Measurements from ENCODE around the gene AP5M1.
"Not testable (repeated sequence)": the region's sequence is repeated elsewhere in the genome, so short reads cannot be mapped to it uniquely, and the experiment has no call there.

Gene AP5M1, protein sequence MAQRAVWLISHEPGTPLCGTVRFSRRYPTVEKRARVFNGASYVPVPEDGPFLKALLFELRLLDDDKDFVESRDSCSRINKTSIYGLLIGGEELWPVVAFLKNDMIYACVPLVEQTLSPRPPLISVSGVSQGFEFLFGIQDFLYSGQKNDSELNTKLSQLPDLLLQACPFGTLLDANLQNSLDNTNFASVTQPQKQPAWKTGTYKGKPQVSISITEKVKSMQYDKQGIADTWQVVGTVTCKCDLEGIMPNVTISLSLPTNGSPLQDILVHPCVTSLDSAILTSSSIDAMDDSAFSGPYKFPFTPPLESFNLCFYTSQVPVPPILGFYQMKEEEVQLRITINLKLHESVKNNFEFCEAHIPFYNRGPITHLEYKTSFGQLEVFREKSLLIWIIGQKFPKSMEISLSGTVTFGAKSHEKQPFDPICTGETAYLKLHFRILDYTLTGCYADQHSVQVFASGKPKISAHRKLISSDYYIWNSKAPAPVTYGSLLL

DNA sequence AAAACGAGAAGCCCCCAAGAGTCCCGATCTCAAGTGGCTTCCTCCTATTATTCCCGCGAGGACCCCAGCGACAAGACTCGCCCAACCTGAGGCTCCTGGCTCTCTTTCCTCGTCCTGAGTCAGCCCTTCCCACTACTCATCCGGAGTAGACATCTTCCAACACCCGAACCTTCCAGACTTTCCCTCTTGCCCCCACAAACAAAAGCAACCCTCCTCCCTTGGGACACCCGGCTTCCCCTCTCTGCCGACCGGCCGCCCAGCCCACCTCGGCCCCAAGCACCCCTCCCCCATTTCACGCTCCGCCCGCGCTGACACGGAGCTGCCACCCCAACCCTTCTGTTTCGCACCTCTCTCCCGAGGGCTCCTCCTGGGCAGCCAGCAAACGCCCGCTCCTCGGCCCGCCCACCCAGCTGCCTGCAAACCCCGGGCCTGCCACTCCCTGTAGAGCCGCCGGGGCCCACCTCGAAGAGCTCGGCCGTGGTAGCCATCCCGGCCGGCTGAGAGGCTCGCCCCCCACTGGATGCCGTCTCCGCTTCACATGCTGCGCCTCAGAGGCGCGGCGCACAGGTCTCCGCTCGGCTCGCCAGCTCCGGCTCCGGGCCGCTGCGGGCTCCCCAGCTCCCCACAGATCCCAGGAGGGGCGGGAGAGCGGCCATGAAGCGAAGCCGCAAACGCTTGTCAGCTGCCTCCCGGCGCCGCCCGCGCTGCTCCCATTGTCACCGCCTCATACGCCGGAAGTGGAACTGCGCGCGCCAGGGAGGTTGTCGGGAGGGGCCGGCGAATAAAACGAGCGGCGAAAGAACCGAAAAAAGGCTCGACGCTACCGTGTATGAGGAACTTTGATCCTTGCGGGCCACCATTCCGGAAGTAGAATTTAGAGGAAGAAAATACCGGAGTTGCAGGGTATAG, at the start of gene AP5M1, which contains the start of gene EXOC5:
Gene AP5M1, plus strand, starts transcription at position 811 of the 909 bp plus-strand sequence. CDS start 344 bp downstream, outside the sequence.
Gene EXOC5, minus strand, starts transcription at position 745 of the 909 bp plus-strand sequence. Its CDS starts 257 bp downstream, at position 488.
- DNase-seq (ENCODE audit: low read depth in 3 of 3), result peak; percentile 76 to 79 (median 77)

DNA sequence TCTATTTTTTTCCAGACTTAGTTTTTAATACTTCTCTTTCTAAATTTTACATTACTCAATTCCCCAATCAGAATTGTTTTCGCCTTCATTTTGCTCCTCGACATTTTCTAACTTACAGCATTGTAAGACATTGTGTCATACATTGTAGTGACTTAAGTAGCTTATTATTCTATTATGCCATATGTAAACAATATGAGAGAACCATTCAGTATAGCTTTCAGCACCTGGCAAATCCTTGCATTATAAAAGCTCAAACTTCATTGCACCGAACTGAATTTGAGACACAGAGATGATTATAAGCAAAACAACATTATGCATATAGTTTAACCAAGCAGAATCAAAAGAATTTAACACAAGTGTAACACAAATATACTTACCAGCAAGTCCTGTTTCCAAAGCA, 46.8 kb upstream of the AP5M1 start:
- DNase-seq (ENCODE audit: low read depth in 3 of 3), result no peak

GRCh38 chr14:57227083-57227482, 41.7 kb upstream of the AP5M1 start:
- no peak for DNase-seq (ENCODE audit: low read depth in 3 of 3)

- DNase-seq (ENCODE audit: low read depth in 3 of 3), result not testable (repeated sequence)
These were observed 40.5 kb upstream of the AP5M1 start for GRCh38 chr14:57228320-57228719.

GRCh38 chr14:57232006-57232405, 36.8 kb upstream of the AP5M1 start:
- no peak for DNase-seq (ENCODE audit: low read depth in 3 of 3)

- DNase-seq (ENCODE audit: low read depth in 3 of 3), result not testable (repeated sequence)
These were observed 28.7 kb upstream of the AP5M1 start for GRCh38 chr14:57240115-57240514.

DNA sequence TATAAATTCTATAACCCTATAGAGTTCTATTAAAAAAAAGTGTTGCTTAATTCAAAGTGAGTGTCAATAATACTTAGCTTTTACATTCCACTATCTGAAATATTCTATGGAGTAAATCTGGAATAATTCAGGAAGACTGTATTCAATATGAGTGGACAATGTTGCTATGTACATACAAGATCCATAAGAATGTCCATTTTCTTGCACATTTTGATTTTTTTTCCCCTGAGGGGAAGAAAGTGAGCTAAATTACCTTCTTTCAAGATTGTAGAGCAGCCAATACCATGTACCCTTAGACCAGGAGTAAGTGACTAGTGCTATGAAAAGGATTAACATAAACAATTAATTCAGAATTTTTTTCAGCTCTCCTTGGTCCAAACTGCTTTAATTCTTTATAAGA, 25.5 kb upstream of the AP5M1 start:
- DNase-seq (ENCODE audit: low read depth in 3 of 3), result no peak

- no peak for DNase-seq (ENCODE audit: low read depth in 3 of 3)
These were observed 24.7 kb upstream of the AP5M1 start for GRCh38 chr14:57244106-57244505.

DNA sequence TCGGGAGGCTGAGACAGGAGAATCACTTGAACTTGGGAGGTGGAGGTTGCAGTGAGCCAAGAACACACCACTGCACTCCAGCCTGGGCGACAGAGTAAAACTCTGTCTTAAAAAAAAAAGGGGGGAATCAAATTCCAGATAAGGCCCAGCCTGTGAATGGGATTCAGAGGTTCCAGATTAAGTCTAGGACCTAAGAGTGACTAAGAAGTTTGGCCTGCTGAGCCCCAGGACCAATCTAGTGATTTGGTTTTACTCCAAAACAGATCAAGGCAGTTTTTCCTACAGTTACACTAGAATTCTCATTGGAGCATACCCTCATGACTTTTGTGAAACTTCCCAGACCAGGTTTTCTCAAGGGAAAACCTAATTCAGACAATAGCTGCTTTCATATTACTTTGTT, 22.8 kb upstream of the AP5M1 start:
- DNase-seq (ENCODE audit: low read depth in 3 of 3), result no peak

DNA sequence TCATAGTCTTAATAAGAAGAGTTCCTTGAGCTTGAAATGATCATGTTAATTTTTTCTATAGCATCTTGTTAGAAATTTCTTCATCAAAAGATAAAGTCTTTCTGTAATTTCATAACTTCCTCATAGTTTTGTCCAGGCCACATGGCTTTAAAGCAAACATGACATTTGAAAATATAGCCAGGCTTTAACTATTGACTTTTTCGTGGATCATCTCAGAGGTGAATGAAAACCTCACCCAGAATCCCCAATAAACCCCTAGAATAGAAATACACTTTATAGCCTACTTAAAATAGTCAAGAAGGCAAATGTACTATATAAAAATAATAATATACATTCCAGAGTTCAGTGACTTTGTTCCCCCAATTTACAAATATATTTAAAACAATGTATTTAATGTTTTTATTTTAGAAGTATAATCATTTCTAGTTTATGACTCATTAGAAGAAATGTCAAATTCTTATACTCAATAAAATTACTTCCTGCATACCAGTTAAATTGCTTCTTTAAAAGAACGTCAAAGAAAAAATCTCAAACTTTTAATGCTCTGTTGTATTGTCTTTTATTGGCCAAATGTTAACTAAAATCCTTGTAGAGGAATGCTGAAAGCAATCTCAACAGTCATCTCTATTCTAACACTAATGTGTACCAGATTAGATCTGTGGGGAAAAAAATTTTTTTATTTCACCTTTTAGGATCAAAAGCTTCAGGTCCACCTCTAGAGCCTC, 21.7 kb upstream of the AP5M1 start:
- no peak for DNase-seq (ENCODE audit: low read depth in 3 of 3)

GRCh38 chr14:57254884-57255283, 13.9 kb upstream of the AP5M1 start:
- no peak for DNase-seq (ENCODE audit: low read depth in 3 of 3)

- not testable (repeated sequence) for DNase-seq (ENCODE audit: low read depth in 3 of 3)
These were observed 10.6 kb upstream of the AP5M1 start for GRCh38 chr14:57258221-57258620.

GRCh38 chr14:57259672-57260071, 9.1 kb upstream of the AP5M1 start:
- no peak for DNase-seq (ENCODE audit: low read depth in 3 of 3)

GRCh38 chr14:57261604-57262003, 7.2 kb upstream of the AP5M1 start:
- no peak for DNase-seq (ENCODE audit: low read depth in 3 of 3)

GRCh38 chr14:57262117-57262516, 6.7 kb upstream of the AP5M1 start:
- no peak for DNase-seq (ENCODE audit: low read depth in 3 of 3)

DNA sequence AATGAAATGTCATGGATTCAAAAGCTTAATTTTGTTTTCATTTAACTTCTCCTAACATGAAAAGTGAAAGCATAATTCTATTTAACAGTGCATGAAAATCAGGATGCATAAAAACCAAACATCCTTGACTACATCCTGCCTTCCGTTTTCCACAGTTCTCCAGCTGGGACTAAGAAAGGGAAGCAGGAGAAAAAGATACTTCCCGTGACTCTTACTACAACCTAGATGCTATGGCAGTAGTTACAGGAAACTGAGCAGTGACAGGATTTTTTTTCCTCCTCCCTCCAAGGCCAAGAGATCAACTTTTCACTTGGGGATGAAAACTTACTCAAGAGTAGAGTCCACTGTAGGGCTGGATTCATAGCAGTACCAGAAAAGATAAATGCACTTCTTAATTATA, 2.7 kb upstream of the AP5M1 start:
- no peak for DNase-seq (ENCODE audit: low read depth in 3 of 3)

DNA sequence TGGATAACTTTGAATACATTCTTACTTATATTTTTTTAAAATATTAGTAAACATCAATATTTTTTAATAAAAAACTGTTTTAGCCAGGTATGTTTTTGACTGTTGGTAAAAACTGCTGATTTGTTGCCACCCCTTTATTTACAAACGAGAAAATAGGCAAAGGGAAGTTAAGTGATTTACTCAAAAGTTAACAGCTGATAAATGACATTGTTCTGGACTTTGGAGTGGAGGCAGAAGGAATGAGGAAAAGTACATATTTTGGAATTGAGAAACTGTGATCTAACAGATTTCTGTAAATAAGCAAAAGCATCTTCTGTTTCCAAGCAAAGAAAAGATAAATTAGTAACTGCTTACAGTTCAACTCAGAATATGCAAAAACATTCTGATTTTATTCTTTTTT, 4.5 kb downstream of the AP5M1 start:
- DNase-seq (ENCODE audit: low read depth in 3 of 3), result no peak

- no peak for DNase-seq (ENCODE audit: low read depth in 3 of 3)
These were observed 5.8 kb downstream of the AP5M1 start for GRCh38 chr14:57274551-57274950.

GRCh38 chr14:57275023-57275664, 6.4 kb downstream of the AP5M1 start:
- DNase-seq (ENCODE audit: low read depth in 3 of 3), result no peak

DNA sequence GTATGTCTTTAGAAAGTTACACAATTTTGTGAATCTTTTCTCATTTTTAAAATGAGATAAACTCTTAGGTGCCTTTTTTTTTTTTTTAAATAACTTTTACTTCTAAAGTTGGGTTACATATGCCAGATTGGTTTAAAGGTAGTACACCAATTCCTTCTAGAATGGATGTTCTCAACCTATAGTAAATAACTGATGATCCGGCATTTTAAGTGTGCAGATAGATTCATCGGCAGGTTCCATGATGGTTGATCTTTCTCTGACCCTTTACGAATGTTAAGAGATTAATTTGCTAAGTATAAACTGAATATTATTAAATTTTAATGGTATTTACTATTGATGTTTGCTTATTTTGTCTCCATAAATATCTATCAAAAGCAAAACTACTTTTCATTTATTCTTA, 8.3 kb downstream of the AP5M1 start:
- DNase-seq (ENCODE audit: low read depth in 3 of 3), result no peak

DNA sequence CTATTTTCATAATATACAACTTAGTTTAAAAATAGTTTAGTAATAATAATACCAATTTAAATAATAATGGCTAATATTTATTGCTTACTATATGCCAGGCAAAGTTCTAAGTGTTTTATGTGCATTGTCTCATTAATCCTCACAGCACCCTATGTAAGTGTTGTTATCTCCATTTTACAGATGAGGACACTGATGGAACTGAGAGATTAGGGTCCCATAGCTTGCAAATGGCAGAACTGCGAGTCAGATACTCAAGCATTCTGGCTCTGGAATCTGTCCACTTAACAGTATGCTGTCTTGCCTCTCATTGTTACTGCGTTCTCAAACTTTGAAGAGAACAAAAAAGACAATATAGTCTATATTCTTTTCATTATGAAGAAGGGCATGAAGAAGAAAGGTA, 19.0 kb downstream of the AP5M1 start:
- no peak for DNase-seq (ENCODE audit: low read depth in 3 of 3)
